Cardiac muscle cell (in vitro differentiated cells and primary cell): ENCODE measurements around the gene SMIM29. TPM values are rescaled to one million over a fixed set of nuclear protein-coding genes. Genes with fewer than 3 reads are reported as not detected.

ENCODE experiments used
- DNase-seq, 2 donors: peaks; one replicate each; pipeline versions ENCODE4 v3.0.0 to v3.0.0-alpha.2; 2010 to 2017; ENCODE audit warnings: low read depth in 1 of 2, low spot score in 1 of 2
- H3K27ac ChIP-seq: fragments of 200-600 bp; sonication (generic); 2 replicates; pipeline ENCODE4 v1.5.1; 2016
- H3K27me3 ChIP-seq: fragments of 200-600 bp; sonication (generic); 2 replicates; pipeline ENCODE4 v1.6.0; 2016; ENCODE audit warnings: control low read depth
- H3K36me3 ChIP-seq: fragments of 200-600 bp; sonication (generic); 2 replicates; pipeline ENCODE4 v1.5.1; 2016; ENCODE audit warnings: control low read depth
- H3K4me1 ChIP-seq: fragments of 200-600 bp; sonication (generic); 2 replicates; pipeline ENCODE4 v1.8.1; 2017; ENCODE audit warnings: low read depth, mild to moderate bottlenecking, mixed run types
- H3K4me3 ChIP-seq: fragments of 200-600 bp; sonication (generic); 2 replicates; pipeline ENCODE4 v1.5.1; 2016; ENCODE audit warnings: mild to moderate bottlenecking
- H3K9me3 ChIP-seq: fragments of 200-600 bp; sonication (generic); 2 replicates; pipeline ENCODE4 v1.5.1; 2017; ENCODE audit warnings: low read depth, mild to moderate bottlenecking, control low read depth
- CTCF ChIP-seq: IDR thresholded peaks from 2 replicates; pipeline ENCODE4 v1.5.1; 2012; ENCODE audit warnings: low read depth, mild to moderate bottlenecking, low read length
- polyA plus RNA-seq: library from polyadenylated mRNA; unstranded; fragments of >200 nt; fragmentation: Nextera tagmentation; extraction: Ambion mirVana; gene quantifications from 2 replicates; pipeline ENCODE4 v1.2.1, GENCODE V29; 2016
- total RNA-seq: library from RNA; depleted of rRNA; stranded (reverse); fragments of >200 nt; gene quantifications from 2 replicates; pipeline ENCODE4 v1.2.3, GENCODE V29; 2016

The SMIM29 gene
- total and polyA plus RNA-seq, 2 experiments from 2014 or later = 13.4 to 14.7 TPM

- H3K36me3 ChIP-seq = peaks cover 27% of the 10 kb centered on the region
- no peaks in the 10 kb centered on the region for H3K9me3 ChIP-seq
- H3K27me3 ChIP-seq = no peaks in the 10 kb centered on the region
- peaks cover 19% of the 10 kb centered on the region for H3K4me1 ChIP-seq
- DNase-seq = no peak
- H3K4me3 ChIP-seq = no peak overlapping the region
- no peak for TF ChIP-seq CTCF
- no peak overlapping the region for H3K27ac ChIP-seq
Measured at GRCh38 chr6:34243131-34243771, 5.6 kb downstream of the SMIM29 start.

- Histone ChIP-seq H3K4me1 (peaks cover 19% of the 10 kb centered on the region), H3K36me3 (peaks cover 27% of the 10 kb centered on the region), H3K27ac (peak overlapping the region; percentile 9), H3K9me3 (no peaks in the 10 kb centered on the region), H3K4me3 (no peak overlapping the region), H3K27me3 (no peaks in the 10 kb centered on the region)
- DNase-seq = no peak
- no peak for TF ChIP-seq CTCF
Measured at GRCh38 chr6:34242252-34243130, 6.3 kb downstream of the SMIM29 start.

- Histone ChIP-seq H3K4me3 (no peak overlapping the region), H3K4me1 (peaks cover 19% of the 10 kb centered on the region), H3K9me3 (no peaks in the 10 kb centered on the region), H3K27me3 (no peaks in the 10 kb centered on the region), H3K27ac (peak overlapping the region; percentile 9), H3K36me3 (peaks cover 27% of the 10 kb centered on the region)
- DNase-seq = no peak
- TF ChIP-seq CTCF = no peak
Measured at GRCh38 chr6:34241351-34242215, 7.2 kb downstream of the SMIM29 start.

GRCh38 chr6:34240329-34241248 lies 8.2 kb downstream of the SMIM29 start:
- TF ChIP-seq CTCF = no peak
- no peak for DNase-seq
- peaks cover 27% of the 10 kb centered on the region for H3K36me3 ChIP-seq
- H3K9me3 ChIP-seq = no peaks in the 10 kb centered on the region
- peaks cover 25% of the 10 kb centered on the region for H3K4me1 ChIP-seq
- H3K27me3 ChIP-seq = no peaks in the 10 kb centered on the region
- no peak overlapping the region for H3K4me3 ChIP-seq
- H3K27ac ChIP-seq = no peak overlapping the region
